Measurements from ENCODE around the gene DLGAP1. TPM values are rescaled to one million over a fixed set of nuclear protein-coding genes. Genes with fewer than 3 reads are reported as not detected.

Gene DLGAP1
- total and polyA plus RNA-seq, 2 of the 4 experiments (the other 2 are of a cell fraction): under 0.01 to 0.09 TPM

GRCh38 chr18:4237664-4238041 is 217.5 kb downstream of the DLGAP1 start:
- in situ Hi-C loops (cut with MboI; ENCODE audit: low sequenced_read_pairs) (no loop called here), intact Hi-C loops (cut with micrococcal nuclease) (no loop called here), dilution Hi-C loops (cut with HindIII; ENCODE audit: low sequenced_read_pairs, unreplicated experiment) (no loop called here)
- Histone ChIP-seq H2AFZ (replicated peaks; ENCODE audit: low read length, poor library complexity) (no peak overlapping the region), H2BK120ac (ENCODE audit: low read depth, low read length) (no peak overlapping the region), H3K56ac (ENCODE audit: extremely low read depth, insufficient read depth, low read length) (no peak overlapping the region), H3K27ac (ENCODE audit: insufficient read depth, low read length) (no peak overlapping the region), H3K4me1 (ENCODE audit: control insufficient read depth, insufficient read depth, low read length) (no peaks in the 10 kb centered on the region), H3K4ac (ENCODE audit: low read depth, low read length) (no peak overlapping the region), H3K14ac (replicated peaks; ENCODE audit: low read depth, low read length) (no peak overlapping the region), H3K9me3 (ENCODE audit: control insufficient read depth, insufficient read depth, low read length) (peaks cover 6% of the 10 kb centered on the region; the same call in 1 of the 2 replicates), H3K79me1 (ENCODE audit: low read depth in 1 of 2, low read length in 2 of 2) (no peaks in the 10 kb centered on the region), H3K18ac (ENCODE audit: low read depth, low read length) (no peak overlapping the region), H2AK5ac (ENCODE audit: low read depth, low read length) (no peak overlapping the region), H3K9me1 (ENCODE audit: insufficient read depth, low read length) (no peaks in the 10 kb centered on the region), H3K36me3 (ENCODE audit: control insufficient read depth, insufficient read depth, low read length) (no peaks in the 10 kb centered on the region), H3K27me3 (ENCODE audit: control insufficient read depth, insufficient read depth, low read length) (no peaks in the 10 kb centered on the region), H2BK15ac (ENCODE audit: low read depth, low read length) (no peak overlapping the region), H2BK5ac (ENCODE audit: low read depth, low read length, poor library complexity, severe bottlenecking) (no peak overlapping the region), H3K23ac (ENCODE audit: low read depth, low read length) (no peak overlapping the region), H3K9ac (ENCODE audit: low read depth, low read length) (no peak overlapping the region), H2BK20ac (ENCODE audit: low read depth, low read length) (no peak overlapping the region), H3K4me2 (ENCODE audit: low read depth, low read length) (no peak overlapping the region), H4K5ac (ENCODE audit: low read depth, low read length) (no peak overlapping the region), H4K8ac (ENCODE audit: low read depth in 2 of 2, low read length in 2 of 2) (no peak overlapping the region), H4K20me1 (ENCODE audit: insufficient read depth, low read length) (no peaks in the 10 kb centered on the region), H3K4me3 (ENCODE audit: insufficient read depth, low read depth, low read length) (no peak overlapping the region), H4K91ac (ENCODE audit: insufficient read depth, low read depth, low read length) (no peak overlapping the region), H2AK9ac (replicated peaks; ENCODE audit: low read depth, low read length, poor library complexity) (no peak overlapping the region)
- WGBS, 2 experiments (ENCODE audit: extremely low coverage in 2 of 2, insufficient read length in 1 of 2): no CpG with 5 or more reads among the region's 2 CpGs
- BruUV-seq (replicated peaks): no TSS peak
- ChIA-PET CTCF (no interaction called here), POLR2A (ENCODE audit: unreplicated experiment) (no interaction called here)
- ATAC-seq (ENCODE audit: low read depth) (no peak), DNase-seq (no peak)
- TF ChIP-seq CEBPB (IDR thresholded peaks at IDR 0.05; ENCODE audit: low read depth, low read length): 0 out of 2 replicates have a peak, but pooled peaks have one; percentile 30
- TF ChIP-seq CTCF (conservative IDR thresholded peaks at IDR 0.05; ENCODE audit: low read depth, low read length): no peak
- TF ChIP-seq NFE2L2 (IDR thresholded peaks at IDR 0.05; ENCODE audit: low read depth, low read length): no peak
- TF ChIP-seq RCOR1 (IDR thresholded peaks at IDR 0.05; ENCODE audit: insufficient replicate concordance, low read length): no peak
